OCI-LY7 (cell line): ENCODE measurements around the gene ZNF536.

Experiments used
- CTCF ChIP-seq: fragments of 200-600 bp; sonication (generic); conservative IDR thresholded peaks from 2 replicates; pipeline ENCODE4 v1.5.1; 2014; ENCODE audit warnings: mild to moderate bottlenecking, antibody characterized with exemption, low read length, moderate library complexity, mixed read lengths
- EZH2phosphoT487 ChIP-seq: fragments of 200-600 bp; sonication (generic); IDR thresholded peaks from 2 replicates; pipeline ENCODE4 v1.6.1; 2018; ENCODE audit warnings: low read depth, borderline replicate concordance, mild to moderate bottlenecking, mixed run types, antibody characterized with exemption, low read length, moderate library complexity, mixed read lengths

GRCh38 chr19:30324982-30325381, 47.2 kb upstream of the ZNF536 start:
- no peak for TF ChIP-seq CTCF
- no peak for TF ChIP-seq EZH2phosphoT487
